Measurements from ENCODE around the gene CD248. TPM values are rescaled to one million over a fixed set of nuclear protein-coding genes. Genes with fewer than 3 reads are reported as not detected.

CD248 gene
- total RNA-seq, 1 donor from 2014 or later: 109 TPM

DNA sequence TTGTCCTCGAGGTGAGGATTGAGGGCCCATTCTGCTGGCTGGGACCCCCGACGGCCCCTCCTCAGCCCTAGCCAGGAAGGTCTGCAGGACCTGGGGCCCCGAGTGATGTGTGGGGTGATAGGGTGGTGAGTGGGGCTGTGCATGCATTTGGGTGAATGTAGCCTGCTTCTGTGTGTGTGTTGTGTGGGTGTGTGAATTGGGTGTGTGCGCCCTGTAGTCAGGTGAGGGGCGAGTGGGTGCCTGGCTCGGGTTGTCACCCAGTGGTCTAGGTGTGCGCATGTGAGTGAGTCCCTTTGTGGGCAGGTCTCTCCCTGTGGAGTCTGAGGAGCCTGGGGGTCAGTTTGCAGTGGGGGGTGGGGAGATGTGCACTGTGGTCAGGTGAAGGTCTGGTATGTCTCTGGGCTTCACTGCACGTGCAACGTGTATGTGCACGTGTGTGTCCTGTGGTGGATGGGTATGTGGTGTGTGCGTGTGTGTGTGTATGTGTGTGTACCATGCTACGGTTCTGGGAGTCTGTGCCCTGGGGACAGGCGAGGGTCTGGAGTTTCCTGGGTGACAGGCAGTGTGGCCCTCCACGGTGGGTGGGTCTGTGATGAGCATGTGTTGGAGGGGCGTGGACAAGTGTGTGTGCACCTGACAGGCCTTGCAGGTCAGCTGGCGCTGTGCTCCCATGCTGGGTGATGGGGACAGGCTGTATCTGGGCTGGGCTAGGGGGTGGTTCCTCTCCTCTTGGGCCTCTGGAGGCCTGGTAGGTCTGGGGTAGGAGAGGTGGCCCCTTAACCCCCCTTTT lies 24.1 kb downstream of the CD248 start:
- H3K27me3 Mint-ChIP-seq (ENCODE audit: low read depth): peaks cover 5% of the 10 kb centered on the region
- H3K4me3 Mint-ChIP-seq (ENCODE audit: unreplicated experiment): peak overlapping the region; percentile 52
- H3K9me3 Mint-ChIP-seq (ENCODE audit: low read depth): no peaks in the 10 kb centered on the region
- peaks cover 26% of the 10 kb centered on the region for H3K4me1 Mint-ChIP-seq (ENCODE audit: low read depth)
- no peak overlapping the region for H3K27ac Mint-ChIP-seq (ENCODE audit: unreplicated experiment)
- peaks cover 3% of the 10 kb centered on the region for H3K36me3 Mint-ChIP-seq (ENCODE audit: low read depth)
- DNase-seq (ENCODE audit: low spot score): no peak
- TF ChIP-seq, protein P1, sequence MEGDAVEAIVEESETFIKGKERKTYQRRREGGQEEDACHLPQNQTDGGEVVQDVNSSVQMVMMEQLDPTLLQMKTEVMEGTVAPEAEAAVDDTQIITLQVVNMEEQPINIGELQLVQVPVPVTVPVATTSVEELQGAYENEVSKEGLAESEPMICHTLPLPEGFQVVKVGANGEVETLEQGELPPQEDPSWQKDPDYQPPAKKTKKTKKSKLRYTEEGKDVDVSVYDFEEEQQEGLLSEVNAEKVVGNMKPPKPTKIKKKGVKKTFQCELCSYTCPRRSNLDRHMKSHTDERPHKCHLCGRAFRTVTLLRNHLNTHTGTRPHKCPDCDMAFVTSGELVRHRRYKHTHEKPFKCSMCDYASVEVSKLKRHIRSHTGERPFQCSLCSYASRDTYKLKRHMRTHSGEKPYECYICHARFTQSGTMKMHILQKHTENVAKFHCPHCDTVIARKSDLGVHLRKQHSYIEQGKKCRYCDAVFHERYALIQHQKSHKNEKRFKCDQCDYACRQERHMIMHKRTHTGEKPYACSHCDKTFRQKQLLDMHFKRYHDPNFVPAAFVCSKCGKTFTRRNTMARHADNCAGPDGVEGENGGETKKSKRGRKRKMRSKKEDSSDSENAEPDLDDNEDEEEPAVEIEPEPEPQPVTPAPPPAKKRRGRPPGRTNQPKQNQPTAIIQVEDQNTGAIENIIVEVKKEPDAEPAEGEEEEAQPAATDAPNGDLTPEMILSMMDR (IDR thresholded peaks at IDR 0.05): no peak

DNA sequence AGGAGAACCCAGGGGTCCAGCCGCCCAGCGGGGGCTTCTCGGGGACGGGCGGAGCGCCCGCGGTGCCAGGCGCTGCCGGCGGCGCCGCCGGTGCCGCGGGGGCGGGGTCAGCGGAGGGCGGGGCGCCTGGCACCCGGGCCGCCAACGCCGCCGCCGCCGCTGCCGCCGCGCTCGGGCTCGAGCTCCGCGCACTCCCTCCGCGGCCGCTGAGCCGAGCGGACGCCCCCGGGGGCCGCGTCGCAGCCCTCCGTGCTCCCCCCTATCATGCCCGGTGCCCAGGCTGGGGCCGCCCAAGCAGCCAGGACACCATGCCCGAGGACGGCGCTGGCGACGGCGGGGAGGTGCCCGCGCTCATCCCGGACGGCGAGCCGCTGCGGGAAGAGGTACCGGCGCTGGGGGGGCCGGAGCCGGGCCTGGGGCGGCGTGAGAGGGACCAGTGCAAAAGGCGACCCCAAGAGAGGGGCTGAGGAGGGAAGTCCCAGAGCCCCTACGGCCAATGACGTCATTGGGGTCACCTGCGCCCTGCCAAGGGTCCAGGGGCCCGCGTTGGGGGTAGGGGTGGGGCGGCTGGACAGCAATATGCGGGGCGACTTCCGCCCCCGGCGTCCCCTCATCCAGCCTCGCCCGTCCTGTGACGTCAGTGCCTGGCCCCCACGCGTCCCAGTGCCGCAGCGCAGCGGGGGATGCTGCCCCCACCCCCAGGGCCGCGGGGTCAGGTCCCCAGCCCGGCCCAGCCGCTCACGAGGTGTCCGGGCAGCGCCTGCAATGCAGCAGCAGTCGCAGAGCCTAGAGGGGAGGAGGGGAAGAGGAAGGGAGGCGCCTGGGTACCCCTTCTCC lies 24.9 kb downstream of the CD248 start, which contains the start of gene TMEM151A:
Gene TMEM151A, plus strand, starts transcription at position 189 of the 837 bp plus-strand sequence. Its CDS starts 120 bp downstream, at position 309.
- H3K4me3 Mint-ChIP-seq (ENCODE audit: unreplicated experiment): peak within 1 kb of the TSS; percentile 87
- H3K9me3 Mint-ChIP-seq (ENCODE audit: low read depth): no peaks in the 10 kb centered on the region
- peaks cover 3% of the 10 kb centered on the region for H3K36me3 Mint-ChIP-seq (ENCODE audit: low read depth)
- TF ChIP-seq, protein P1 (IDR thresholded peaks at IDR 0.05): no peak
- peaks cover 34% of the 10 kb centered on the region for H3K4me1 Mint-ChIP-seq (ENCODE audit: low read depth)
- H3K27me3 Mint-ChIP-seq (ENCODE audit: low read depth): peaks cover 5% of the 10 kb centered on the region
- no peak within 1 kb of the TSS for H3K27ac Mint-ChIP-seq (ENCODE audit: unreplicated experiment)
- no peak for DNase-seq (ENCODE audit: low spot score)

DNA sequence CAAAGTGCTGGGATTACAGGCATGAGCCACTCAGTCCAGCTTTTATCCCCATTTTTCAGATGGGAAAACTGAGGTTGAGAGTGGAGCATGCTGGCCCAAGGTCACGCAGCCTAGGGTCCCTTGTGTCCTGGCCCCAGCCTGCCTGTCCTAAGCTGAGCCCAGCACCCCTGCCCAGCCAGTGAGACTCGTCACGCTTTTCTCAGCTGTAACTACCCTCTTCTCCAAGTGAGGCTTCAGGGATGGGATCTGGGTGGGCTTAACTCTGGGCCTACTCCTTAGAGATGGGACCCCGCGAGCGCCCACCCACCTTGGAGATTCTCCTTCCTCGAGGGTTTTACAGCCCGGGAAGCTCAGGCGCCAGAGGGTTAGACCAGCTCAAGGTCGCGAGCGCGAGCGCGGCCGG lies 25.5 kb downstream of the CD248 start:
- Mint-ChIP-seq H3K36me3 (ENCODE audit: low read depth) (peaks cover 2% of the 10 kb centered on the region), H3K27me3 (ENCODE audit: low read depth) (peaks cover 5% of the 10 kb centered on the region), H3K4me1 (ENCODE audit: low read depth) (peaks cover 39% of the 10 kb centered on the region), H3K9me3 (ENCODE audit: low read depth) (no peaks in the 10 kb centered on the region), H3K4me3 (ENCODE audit: unreplicated experiment) (no peak overlapping the region), H3K27ac (ENCODE audit: unreplicated experiment) (no peak overlapping the region)
- TF ChIP-seq, protein P1 (IDR thresholded peaks at IDR 0.05): no peak
- no peak for DNase-seq (ENCODE audit: low spot score)

DNA sequence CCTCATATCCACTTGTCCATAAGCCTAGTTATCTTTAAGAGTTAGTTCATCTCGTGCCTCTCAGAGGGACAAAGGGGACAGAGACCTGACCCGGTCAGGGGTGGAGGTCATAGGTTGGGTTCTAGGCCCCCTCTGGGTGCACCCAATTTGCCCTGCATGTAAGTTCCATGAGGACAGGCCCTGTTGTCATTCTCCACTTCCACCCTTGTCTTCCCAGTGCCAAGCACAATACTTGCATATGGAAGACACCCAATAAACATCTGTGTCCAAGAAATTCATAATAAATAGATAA lies 26.6 kb downstream of the CD248 start:
- no peak for DNase-seq (ENCODE audit: low spot score)
- Mint-ChIP-seq H3K36me3 (ENCODE audit: low read depth) (no peaks in the 10 kb centered on the region), H3K27me3 (ENCODE audit: low read depth) (peaks cover 5% of the 10 kb centered on the region), H3K4me3 (ENCODE audit: unreplicated experiment) (peak overlapping the region; percentile 87), H3K9me3 (ENCODE audit: low read depth) (no peaks in the 10 kb centered on the region), H3K4me1 (ENCODE audit: low read depth) (peaks cover 43% of the 10 kb centered on the region), H3K27ac (ENCODE audit: unreplicated experiment) (no peak overlapping the region)
- TF ChIP-seq, protein P1 (IDR thresholded peaks at IDR 0.05): no peak

DNA sequence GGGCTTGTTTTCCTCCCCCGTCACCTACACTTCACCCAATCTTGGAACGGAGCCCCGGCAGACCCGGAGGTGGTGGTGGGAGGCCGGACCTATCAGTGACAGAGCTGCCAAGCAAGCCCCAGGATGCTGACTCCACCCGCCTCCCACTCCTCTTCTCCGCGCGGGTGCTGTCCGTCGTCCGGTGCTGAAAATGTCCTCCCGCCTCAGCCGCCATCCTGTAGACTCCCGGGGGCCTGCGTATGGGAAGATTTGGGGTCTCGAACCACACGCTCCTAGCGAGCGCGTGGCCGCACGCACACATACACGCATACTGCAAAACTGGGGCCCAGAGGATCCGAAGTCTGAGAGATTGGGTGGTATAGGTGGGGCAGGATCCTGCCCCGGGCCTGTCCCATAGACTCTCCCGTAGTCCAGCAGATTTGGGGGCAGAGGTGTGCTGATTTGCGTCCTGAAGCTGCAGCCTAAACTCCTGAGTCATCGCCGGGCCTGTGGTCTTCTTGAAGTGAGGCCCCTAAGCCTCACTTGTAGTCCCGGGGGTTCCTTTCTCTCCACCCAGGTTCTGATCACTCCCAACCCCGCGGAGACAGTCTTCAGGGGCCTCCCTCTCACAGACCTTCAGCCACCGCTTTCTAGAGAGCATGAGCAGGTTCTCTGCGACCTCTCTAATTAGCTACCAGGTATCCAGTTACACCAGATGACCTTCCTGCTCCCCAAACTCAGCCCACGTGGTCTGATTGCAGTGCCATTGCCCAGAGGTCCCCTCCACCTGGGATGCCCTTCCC lies 27.1 kb downstream of the CD248 start:
- Mint-ChIP-seq H3K27me3 (ENCODE audit: low read depth) (peaks cover 5% of the 10 kb centered on the region), H3K4me3 (ENCODE audit: unreplicated experiment) (peak overlapping the region; percentile 87), H3K9me3 (ENCODE audit: low read depth) (no peaks in the 10 kb centered on the region), H3K27ac (ENCODE audit: unreplicated experiment) (peak overlapping the region; percentile 98), H3K36me3 (ENCODE audit: low read depth) (no peaks in the 10 kb centered on the region), H3K4me1 (ENCODE audit: low read depth) (peaks cover 43% of the 10 kb centered on the region)
- TF ChIP-seq, protein P1 (IDR thresholded peaks at IDR 0.05): no peak
- DNase-seq (ENCODE audit: low spot score): no peak

Data from chondrocyte (in vitro differentiated cells).